Measurements from ENCODE around the gene TMEM182.

DNA sequence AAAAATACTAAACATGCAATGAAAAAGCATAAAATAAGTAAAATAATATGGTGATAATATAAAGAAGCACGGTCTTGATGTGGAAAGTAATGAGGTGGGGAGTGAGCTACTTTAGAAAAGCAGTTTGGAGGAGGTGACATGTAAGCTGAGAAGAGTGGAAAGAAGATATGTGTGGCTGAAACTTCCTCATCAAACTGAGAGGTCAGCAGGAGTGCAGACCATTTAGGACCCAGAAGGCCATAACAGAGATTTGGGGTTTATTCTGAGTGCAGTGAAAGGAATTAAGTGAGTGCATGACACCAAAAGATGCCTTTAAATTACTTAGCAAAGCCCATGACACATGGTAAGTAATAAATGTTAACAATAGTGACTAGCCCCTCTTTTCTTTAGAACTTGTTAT lies 24.4 kb upstream of the TMEM182 start:
- TF ChIP-seq, protein P1, sequence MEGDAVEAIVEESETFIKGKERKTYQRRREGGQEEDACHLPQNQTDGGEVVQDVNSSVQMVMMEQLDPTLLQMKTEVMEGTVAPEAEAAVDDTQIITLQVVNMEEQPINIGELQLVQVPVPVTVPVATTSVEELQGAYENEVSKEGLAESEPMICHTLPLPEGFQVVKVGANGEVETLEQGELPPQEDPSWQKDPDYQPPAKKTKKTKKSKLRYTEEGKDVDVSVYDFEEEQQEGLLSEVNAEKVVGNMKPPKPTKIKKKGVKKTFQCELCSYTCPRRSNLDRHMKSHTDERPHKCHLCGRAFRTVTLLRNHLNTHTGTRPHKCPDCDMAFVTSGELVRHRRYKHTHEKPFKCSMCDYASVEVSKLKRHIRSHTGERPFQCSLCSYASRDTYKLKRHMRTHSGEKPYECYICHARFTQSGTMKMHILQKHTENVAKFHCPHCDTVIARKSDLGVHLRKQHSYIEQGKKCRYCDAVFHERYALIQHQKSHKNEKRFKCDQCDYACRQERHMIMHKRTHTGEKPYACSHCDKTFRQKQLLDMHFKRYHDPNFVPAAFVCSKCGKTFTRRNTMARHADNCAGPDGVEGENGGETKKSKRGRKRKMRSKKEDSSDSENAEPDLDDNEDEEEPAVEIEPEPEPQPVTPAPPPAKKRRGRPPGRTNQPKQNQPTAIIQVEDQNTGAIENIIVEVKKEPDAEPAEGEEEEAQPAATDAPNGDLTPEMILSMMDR (IDR thresholded peaks at IDR 0.05; ENCODE audit: low read depth, low read length) = no peak
- TF ChIP-seq POLR2A (IDR thresholded peaks at IDR 0.05; ENCODE audit: extremely low read depth, insufficient read length) (no peak), MYC (IDR thresholded peaks at IDR 0.05; ENCODE audit: low read depth, low read length) (no peak)
- TF ChIP-seq, protein P2, sequence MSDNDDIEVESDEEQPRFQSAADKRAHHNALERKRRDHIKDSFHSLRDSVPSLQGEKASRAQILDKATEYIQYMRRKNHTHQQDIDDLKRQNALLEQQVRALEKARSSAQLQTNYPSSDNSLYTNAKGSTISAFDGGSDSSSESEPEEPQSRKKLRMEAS (IDR thresholded peaks at IDR 0.05; ENCODE audit: low read depth, low read length) = no peak

All from NB4 (cell line).